ENCODE results near the gene ANXA3.
A peak's percentile ranks its signal among the peaks of the same experiment; 100 is the strongest.

Gene ANXA3

GRCh38 chr4:78570117-78570516 lies 18.5 kb downstream of the ANXA3 start:
- TF ChIP-seq CTCF (IDR thresholded peaks at IDR 0.05; ENCODE audit: insufficient read depth, low read depth, low read length, missing control alignments) = no peak
- DNase-seq (ENCODE audit: low read depth) = no peak
- H3K4me3 ChIP-seq (ENCODE audit: low read length) = no peak overlapping the region

DNA sequence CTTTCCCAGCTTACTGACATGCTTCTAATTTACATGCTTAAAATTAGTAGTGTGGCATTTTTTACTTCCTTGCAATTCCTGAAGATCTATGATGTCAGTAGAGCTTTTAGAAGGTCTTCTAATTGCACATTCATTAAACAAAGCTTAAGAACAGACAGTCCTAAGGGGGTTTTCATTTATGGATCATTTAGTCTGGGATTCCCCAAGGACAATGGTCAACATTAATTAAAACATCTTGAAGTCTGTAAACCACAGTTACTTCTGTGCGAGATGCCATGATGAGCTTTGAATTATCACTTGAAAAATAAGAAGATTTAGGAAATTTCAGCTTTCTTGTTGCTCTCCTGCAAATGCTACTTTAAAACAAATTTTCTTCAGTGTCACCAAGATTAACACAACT lies 20.2 kb downstream of the ANXA3 start:
- TF ChIP-seq CTCF (IDR thresholded peaks at IDR 0.05; ENCODE audit: insufficient read depth, low read depth, low read length, missing control alignments) = no peak
- DNase-seq (ENCODE audit: low read depth) = no peak
- no peak overlapping the region for H3K4me3 ChIP-seq (ENCODE audit: low read length)

GRCh38 chr4:78578674-78579425 lies 27.3 kb downstream of the ANXA3 start:
- TF ChIP-seq CTCF (IDR thresholded peaks at IDR 0.05; ENCODE audit: insufficient read depth, low read depth, low read length, missing control alignments) = no peak

DNA sequence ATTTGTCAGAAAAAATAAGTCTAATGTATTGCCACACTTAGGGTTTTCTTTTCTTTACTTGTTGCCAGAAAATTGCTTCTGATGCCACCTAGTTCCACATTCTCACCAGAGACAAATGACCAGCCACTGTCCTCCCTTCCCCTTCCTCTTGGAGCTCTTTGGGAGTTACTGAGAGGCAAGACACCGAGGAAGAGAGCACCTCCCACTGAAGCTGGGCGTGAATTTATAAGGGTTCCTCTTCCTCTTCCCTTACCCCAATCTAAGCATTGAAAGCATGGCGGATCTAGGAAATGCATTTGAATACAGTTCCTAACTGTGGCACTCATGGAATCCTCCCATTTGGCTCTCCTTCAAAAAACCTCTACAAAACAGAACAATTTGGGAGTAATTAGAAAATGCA lies 30.0 kb downstream of the ANXA3 start:
- H3K4me3 ChIP-seq (ENCODE audit: low read length) = no peak overlapping the region
- no peak for TF ChIP-seq CTCF (IDR thresholded peaks at IDR 0.05; ENCODE audit: insufficient read depth, low read depth, low read length, missing control alignments)
- no peak for DNase-seq (ENCODE audit: low read depth)

More at GRCh38 chr4:78578674-78579425, 27.3 kb downstream of the ANXA3 start:
- H3K4me3 ChIP-seq (ENCODE audit: low read length) = no peak overlapping the region
- no peak for DNase-seq (ENCODE audit: low read depth)

DNA sequence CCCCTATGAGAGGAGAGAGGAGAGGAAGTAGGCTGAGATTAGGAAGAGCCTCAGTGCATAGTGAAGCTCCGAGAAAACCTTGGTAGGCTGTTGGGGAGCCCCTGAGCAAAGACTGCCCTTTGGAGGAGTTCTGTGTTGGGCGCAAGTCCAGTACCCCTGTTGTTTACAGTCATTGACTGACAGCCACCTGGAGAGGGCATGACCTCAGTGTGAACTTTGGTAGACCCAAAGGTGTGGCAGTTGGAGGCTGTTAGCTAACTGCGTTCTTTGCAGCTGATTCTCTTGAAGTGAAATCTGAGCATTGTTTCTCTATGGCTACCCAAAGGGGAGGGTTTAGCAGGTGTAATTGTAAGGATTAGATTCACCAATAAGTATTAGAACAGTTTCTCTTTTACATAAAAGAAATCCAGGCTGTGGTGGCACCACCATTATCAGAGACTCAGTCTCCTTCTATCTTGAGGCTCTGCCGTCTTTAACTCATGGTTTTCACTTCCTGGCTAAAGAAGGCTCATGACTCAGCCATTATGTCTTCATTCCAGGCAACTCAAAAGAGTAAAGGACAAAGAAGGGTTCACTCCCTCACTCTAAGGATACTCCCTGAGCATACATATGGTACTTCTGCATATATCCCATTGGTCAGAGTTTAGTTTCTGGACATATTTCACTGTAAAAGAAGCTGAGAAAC lies 33.4 kb downstream of the ANXA3 start:
- no peak overlapping the region for H3K4me3 ChIP-seq (ENCODE audit: low read length)
- DNase-seq (ENCODE audit: low read depth) = peak; percentile 60
- no peak for TF ChIP-seq CTCF (IDR thresholded peaks at IDR 0.05; ENCODE audit: insufficient read depth, low read depth, low read length, missing control alignments)

DNA sequence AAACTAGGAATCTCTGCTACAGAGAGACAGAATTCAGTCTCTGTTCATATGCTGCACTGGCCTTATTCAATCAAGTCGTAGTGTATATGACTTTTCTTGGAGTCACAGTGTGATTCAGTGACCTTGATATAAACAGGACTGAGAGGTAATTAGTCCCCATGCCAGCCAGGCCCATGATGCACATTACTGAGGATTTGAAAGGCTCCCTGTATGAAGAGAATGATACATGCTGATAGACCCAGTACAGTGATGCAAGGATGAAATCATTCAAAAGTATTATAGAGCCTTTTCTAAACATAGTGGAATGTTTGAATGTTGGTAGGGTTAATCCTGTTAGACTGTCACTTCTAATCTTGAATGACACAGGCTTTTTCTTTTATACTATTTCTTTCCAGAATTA lies 34.1 kb downstream of the ANXA3 start:
- H3K4me3 ChIP-seq (ENCODE audit: low read length) = no peak overlapping the region
- DNase-seq (ENCODE audit: low read depth) = no peak
- no peak for TF ChIP-seq CTCF (IDR thresholded peaks at IDR 0.05; ENCODE audit: insufficient read depth, low read depth, low read length, missing control alignments)
